GM21576 (cell line): ENCODE data around the gene BLCAP.
"Not testable (repeated sequence)": the region's sequence is repeated elsewhere in the genome, so short reads cannot be mapped to it uniquely, and the experiment has no call there.

Source experiments
- ATAC-seq: cut with Tn5 transposase; IDR thresholded peaks from one replicate; pipeline ENCODE4 v1.9.1; 2021; ENCODE audit warnings: mild to moderate bottlenecking, moderate library complexity; ENCODE audit not compliant: unreplicated experiment

The BLCAP gene

GRCh38 chr20:37490663-37491350 lies 36.9 kb downstream of the BLCAP start:
- ATAC-seq: no peak

- not testable (repeated sequence) for ATAC-seq
Observed at GRCh38 chr20:37486209-37486608, 41.5 kb downstream of the BLCAP start.

GRCh38 chr20:37484331-37484730 lies 43.3 kb downstream of the BLCAP start:
- no peak for ATAC-seq

GRCh38 chr20:37481610-37482009 lies 46.1 kb downstream of the BLCAP start:
- ATAC-seq: no peak

GRCh38 chr20:37480919-37481318 lies 46.8 kb downstream of the BLCAP start:
- ATAC-seq: no peak

- ATAC-seq: no peak
Observed at GRCh38 chr20:37479925-37480691, 47.6 kb downstream of the BLCAP start.

- no peak for ATAC-seq
Observed at GRCh38 chr20:37479266-37479665, 48.4 kb downstream of the BLCAP start.

- ATAC-seq: no peak
Observed at GRCh38 chr20:37477041-37477440, 50.6 kb downstream of the BLCAP start.

GRCh38 chr20:37475252-37475651 lies 52.4 kb downstream of the BLCAP start:
- ATAC-seq: no peak

GRCh38 chr20:37474386-37474785 lies 53.3 kb downstream of the BLCAP start:
- no peak for ATAC-seq

GRCh38 chr20:37473249-37474000 lies 54.3 kb downstream of the BLCAP start:
- no peak for ATAC-seq

GRCh38 chr20:37472435-37472834 lies 55.2 kb downstream of the BLCAP start:
- not testable (repeated sequence) for ATAC-seq

GRCh38 chr20:37471741-37472235 lies 55.9 kb downstream of the BLCAP start:
- ATAC-seq: no peak

- not testable (repeated sequence) for ATAC-seq
Observed at GRCh38 chr20:37470190-37470589, 57.5 kb downstream of the BLCAP start.

- ATAC-seq: no peak
Observed at GRCh38 chr20:37469531-37469930, 58.1 kb downstream of the BLCAP start.

- ATAC-seq: no peak
Observed at GRCh38 chr20:37468886-37469285, 58.8 kb downstream of the BLCAP start.
